ENCODE data around the gene TSFM.

GRCh38 chr12:57761391-57761998 is 21.1 kb upstream of the TSFM start:
- no peak for TF ChIP-seq CTCF (conservative IDR thresholded peaks at IDR 0.05; ENCODE audit: low read depth, low read length)
- no peak for TF ChIP-seq EZH2 (IDR thresholded peaks at IDR 0.05; ENCODE audit: borderline replicate concordance, low read depth, low read length, poor library complexity, severe bottlenecking)

Data from A673 (cell line).